WTC11 (cell line): ENCODE data around the gene KDM4B.

Experiments
- CBFB ChIP-seq: sonication (generic); formaldehyde crosslinking; IDR thresholded peaks from 2 replicates; pipeline ENCODE4 v1.8.1; 2022; ENCODE audit warnings: mild to moderate bottlenecking, low read depth, missing genetic modification reagents
- CTCF ChIP-seq: fragments of 200-600 bp; IDR thresholded peaks from 2 replicates; pipeline ENCODE4 v1.8.0; 2022; ENCODE audit warnings: antibody characterized with exemption
- ESRRA ChIP-seq: sonication (generic); formaldehyde crosslinking; IDR thresholded peaks from 2 replicates; pipeline ENCODE4 v1.8.1; 2022; ENCODE audit warnings: mild to moderate bottlenecking, missing genetic modification reagents, borderline replicate concordance
- MAX ChIP-seq: sonication (generic); formaldehyde crosslinking; IDR thresholded peaks from 2 replicates; pipeline ENCODE4 v1.8.0; 2022; ENCODE audit warnings: mild to moderate bottlenecking, missing genetic modification reagents
- MXD4 ChIP-seq: fragments of 250-450 bp; sonication (Bioruptor Pico); IDR thresholded peaks from 2 replicates; pipeline ENCODE4 v1.8.0; 2021; ENCODE audit warnings: mild to moderate bottlenecking, moderate library complexity, borderline replicate concordance
- OVOL2 ChIP-seq: fragments of 250-450 bp; sonication (Bioruptor Pico); IDR thresholded peaks from 2 replicates; pipeline ENCODE4 v1.9.0; 2021; ENCODE audit warnings: mild to moderate bottlenecking, borderline replicate concordance
- SMAD3 ChIP-seq: sonication (generic); formaldehyde crosslinking; IDR thresholded peaks from 2 replicates; pipeline ENCODE4 v1.8.0; 2022; ENCODE audit warnings: missing genetic modification reagents, mild to moderate bottlenecking, borderline replicate concordance
- USF2 ChIP-seq: sonication (generic); formaldehyde crosslinking; IDR thresholded peaks from 2 replicates; pipeline ENCODE4 v1.8.1; 2023; ENCODE audit warnings: mild to moderate bottlenecking, missing genetic modification reagents, moderate library complexity

GRCh38 chr19:5111051-5111450 is 142.1 kb downstream of the KDM4B start:
- TF ChIP-seq MXD4 (CRISPR knock-in tag) = no peak
- no peak for TF ChIP-seq SMAD3
- no peak for TF ChIP-seq ESRRA (CRISPR knock-in tag)
- no peak for TF ChIP-seq CTCF
- no peak for TF ChIP-seq USF2 (CRISPR knock-in tag)
- TF ChIP-seq MAX (CRISPR knock-in tag) = no peak
- TF ChIP-seq OVOL2 (CRISPR knock-in tag) = no peak
- TF ChIP-seq CBFB (CRISPR knock-in tag) = no peak
